ENCODE data around the gene TTBK2. TPM values are rescaled to one million over a fixed set of nuclear protein-coding genes. Genes with fewer than 3 reads are reported as not detected.
"Not testable (repeated sequence)": the region's sequence is repeated elsewhere in the genome, so short reads cannot be mapped to it uniquely, and the experiment has no call there.

TTBK2 gene
- total RNA-seq = 13.0 and 15.2 TPM in 2 replicates

- Histone ChIP-seq H3K4me2 (ENCODE audit: insufficient read depth, low read length) (peak within 1 kb of the TSS; percentile 99), H3K36me3 (ENCODE audit: insufficient read depth, low read length) (no peaks in the 10 kb centered on the region), H3K4me3 (ENCODE audit: insufficient read depth, low read length) (peak within 1 kb of the TSS; percentile 83), H3K4me1 (ENCODE audit: insufficient read depth, low read length) (peaks cover 12% of the 10 kb centered on the region), H2AFZ (ENCODE audit: low read length) (peak within 1 kb of the TSS; percentile 100), H3K27ac (ENCODE audit: low read depth, low read length) (peak within 1 kb of the TSS; percentile 47), H3K27me3 (ENCODE audit: insufficient read depth, low read length) (no peaks in the 10 kb centered on the region), H3K9me3 (ENCODE audit: low read depth, low read length) (no peaks in the 10 kb centered on the region), H4K20me1 (ENCODE audit: insufficient read depth, low read length) (no peaks in the 10 kb centered on the region), H3K79me2 (ENCODE audit: insufficient read depth, low read length) (peaks cover 22% of the 10 kb centered on the region)
- TF ChIP-seq, protein P1, sequence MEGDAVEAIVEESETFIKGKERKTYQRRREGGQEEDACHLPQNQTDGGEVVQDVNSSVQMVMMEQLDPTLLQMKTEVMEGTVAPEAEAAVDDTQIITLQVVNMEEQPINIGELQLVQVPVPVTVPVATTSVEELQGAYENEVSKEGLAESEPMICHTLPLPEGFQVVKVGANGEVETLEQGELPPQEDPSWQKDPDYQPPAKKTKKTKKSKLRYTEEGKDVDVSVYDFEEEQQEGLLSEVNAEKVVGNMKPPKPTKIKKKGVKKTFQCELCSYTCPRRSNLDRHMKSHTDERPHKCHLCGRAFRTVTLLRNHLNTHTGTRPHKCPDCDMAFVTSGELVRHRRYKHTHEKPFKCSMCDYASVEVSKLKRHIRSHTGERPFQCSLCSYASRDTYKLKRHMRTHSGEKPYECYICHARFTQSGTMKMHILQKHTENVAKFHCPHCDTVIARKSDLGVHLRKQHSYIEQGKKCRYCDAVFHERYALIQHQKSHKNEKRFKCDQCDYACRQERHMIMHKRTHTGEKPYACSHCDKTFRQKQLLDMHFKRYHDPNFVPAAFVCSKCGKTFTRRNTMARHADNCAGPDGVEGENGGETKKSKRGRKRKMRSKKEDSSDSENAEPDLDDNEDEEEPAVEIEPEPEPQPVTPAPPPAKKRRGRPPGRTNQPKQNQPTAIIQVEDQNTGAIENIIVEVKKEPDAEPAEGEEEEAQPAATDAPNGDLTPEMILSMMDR (IDR thresholded peaks at IDR 0.05; ENCODE audit: extremely low read depth, low read depth, low read length) = no peak
- peak; percentile 95 for DNase-seq (ENCODE audit: insufficient read length, low spot score, missing footprints)
These were observed at the start of gene TTBK2 for GRCh38 chr15:42920519-42921341. Gene TTBK2 (minus strand): TSS chr15:42920778. CDS start chr15:42878617, 42,161 bp downstream.

DNA sequence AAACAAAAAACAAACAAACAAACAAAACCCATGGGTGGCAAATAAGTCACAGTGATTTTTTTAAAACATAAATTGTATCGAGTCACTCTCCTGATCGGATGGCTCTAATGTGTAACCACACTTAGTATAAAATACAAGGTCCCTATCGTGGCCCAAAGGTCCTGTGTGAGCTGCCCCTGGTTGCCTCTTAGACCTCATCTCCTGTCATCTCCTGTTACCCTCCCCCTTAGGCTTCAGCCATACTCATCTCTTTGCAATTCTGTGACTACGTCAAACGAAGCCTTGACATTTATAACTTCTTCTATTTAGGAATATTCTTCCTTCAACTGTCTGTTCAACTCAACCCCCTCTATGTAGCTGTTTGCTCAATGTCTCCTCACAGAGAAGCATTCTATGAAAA lies 43.9 kb upstream of the TTBK2 start:
- Histone ChIP-seq H3K79me2 (ENCODE audit: insufficient read depth, low read length) (no peaks in the 10 kb centered on the region), H4K20me1 (ENCODE audit: insufficient read depth, low read length) (no peaks in the 10 kb centered on the region), H3K27me3 (ENCODE audit: insufficient read depth, low read length) (no peaks in the 10 kb centered on the region), H3K9me3 (ENCODE audit: low read depth, low read length) (no peaks in the 10 kb centered on the region), H2AFZ (ENCODE audit: low read length) (no peak overlapping the region), H3K36me3 (ENCODE audit: insufficient read depth, low read length) (peaks cover 52% of the 10 kb centered on the region), H3K4me2 (ENCODE audit: insufficient read depth, low read length) (no peak overlapping the region), H3K4me1 (ENCODE audit: insufficient read depth, low read length) (no peaks in the 10 kb centered on the region), H3K4me3 (ENCODE audit: insufficient read depth, low read length) (no peak overlapping the region), H3K27ac (ENCODE audit: low read depth, low read length) (no peak overlapping the region)
- TF ChIP-seq, protein P1 (IDR thresholded peaks at IDR 0.05; ENCODE audit: extremely low read depth, low read depth, low read length) = no peak
- DNase-seq (ENCODE audit: insufficient read length, low spot score, missing footprints) = no peak

- TF ChIP-seq, protein P1 (IDR thresholded peaks at IDR 0.05; ENCODE audit: extremely low read depth, low read depth, low read length) = no peak
- Histone ChIP-seq H3K4me1 (ENCODE audit: insufficient read depth, low read length) (peaks cover 12% of the 10 kb centered on the region), H4K20me1 (ENCODE audit: insufficient read depth, low read length) (no peaks in the 10 kb centered on the region), H3K4me2 (ENCODE audit: insufficient read depth, low read length) (no peak overlapping the region), H3K27ac (ENCODE audit: low read depth, low read length) (peak overlapping the region; percentile 77), H3K79me2 (ENCODE audit: insufficient read depth, low read length) (no peaks in the 10 kb centered on the region), H3K9me3 (ENCODE audit: low read depth, low read length) (peaks cover 4% of the 10 kb centered on the region), H3K4me3 (ENCODE audit: insufficient read depth, low read length) (no peak overlapping the region), H3K27me3 (ENCODE audit: insufficient read depth, low read length) (no peaks in the 10 kb centered on the region), H2AFZ (ENCODE audit: low read length) (no peak overlapping the region), H3K36me3 (ENCODE audit: insufficient read depth, low read length) (peaks cover 57% of the 10 kb centered on the region)
- peak; percentile 64 for DNase-seq (ENCODE audit: insufficient read length, low spot score, missing footprints)
These were observed 34.9 kb upstream of the TTBK2 start for GRCh38 chr15:42955518-42955917.

DNA sequence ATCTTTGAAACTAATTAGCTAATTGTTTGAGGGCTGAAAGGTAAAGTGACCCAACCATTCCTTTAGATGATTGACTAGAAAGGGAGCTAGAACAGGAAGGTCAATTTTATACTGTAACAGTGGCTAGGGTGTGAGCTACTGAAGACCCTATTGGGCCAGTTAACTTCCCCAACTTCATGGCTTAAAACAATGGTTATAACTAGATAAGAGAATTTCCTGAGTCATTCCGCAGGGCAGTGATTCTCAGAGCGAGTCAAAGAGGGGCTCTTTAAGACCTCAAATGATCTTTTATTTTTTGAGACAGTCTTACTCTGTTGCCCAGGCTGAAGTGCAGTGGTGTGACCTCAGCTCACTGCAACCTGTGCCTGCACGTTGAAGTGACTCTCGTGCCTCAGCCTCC lies 33.7 kb upstream of the TTBK2 start:
- no peaks in the 10 kb centered on the region for H3K27me3 ChIP-seq (ENCODE audit: insufficient read depth, low read length)
- H3K4me3 ChIP-seq (ENCODE audit: insufficient read depth, low read length) = no peak overlapping the region
- H4K20me1 ChIP-seq (ENCODE audit: insufficient read depth, low read length) = no peaks in the 10 kb centered on the region
- TF ChIP-seq, protein P1 (IDR thresholded peaks at IDR 0.05; ENCODE audit: extremely low read depth, low read depth, low read length) = no peak
- peaks cover 12% of the 10 kb centered on the region for H3K4me1 ChIP-seq (ENCODE audit: insufficient read depth, low read length)
- H3K27ac ChIP-seq (ENCODE audit: low read depth, low read length) = no peak overlapping the region
- no peak for DNase-seq (ENCODE audit: insufficient read length, low spot score, missing footprints)
- H3K9me3 ChIP-seq (ENCODE audit: low read depth, low read length) = peaks cover 4% of the 10 kb centered on the region
- peaks cover 53% of the 10 kb centered on the region for H3K36me3 ChIP-seq (ENCODE audit: insufficient read depth, low read length)
- H2AFZ ChIP-seq (ENCODE audit: low read length) = no peak overlapping the region
- no peaks in the 10 kb centered on the region for H3K79me2 ChIP-seq (ENCODE audit: insufficient read depth, low read length)
- no peak overlapping the region for H3K4me2 ChIP-seq (ENCODE audit: insufficient read depth, low read length)

DNA sequence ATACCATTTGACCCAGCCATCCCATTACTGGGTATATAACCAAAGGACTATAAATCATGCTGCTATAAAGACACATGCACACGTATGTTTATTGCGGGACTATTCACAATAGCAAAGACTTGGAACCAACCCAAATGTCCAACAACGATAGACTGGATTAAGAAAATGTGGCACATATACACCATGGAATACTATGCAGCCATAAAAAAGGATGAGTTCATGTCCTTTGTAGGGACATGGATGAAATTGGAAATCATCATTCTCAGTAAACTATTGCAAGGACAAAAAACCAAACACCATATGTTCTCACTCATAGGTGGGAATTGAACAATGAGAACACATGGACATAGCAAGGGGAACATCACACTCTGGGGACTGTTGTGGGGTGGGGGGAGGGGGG lies 28.3 kb upstream of the TTBK2 start:
- not testable (repeated sequence) for H4K20me1 ChIP-seq (ENCODE audit: insufficient read depth, low read length); DNase-seq (ENCODE audit: insufficient read length, low spot score, missing footprints); H3K9me3 ChIP-seq (ENCODE audit: low read depth, low read length); H3K79me2 ChIP-seq (ENCODE audit: insufficient read depth, low read length); H2AFZ ChIP-seq (ENCODE audit: low read length); H3K4me3 ChIP-seq (ENCODE audit: insufficient read depth, low read length); H3K4me1 ChIP-seq (ENCODE audit: insufficient read depth, low read length); H3K27ac ChIP-seq (ENCODE audit: low read depth, low read length); H3K27me3 ChIP-seq (ENCODE audit: insufficient read depth, low read length); H3K4me2 ChIP-seq (ENCODE audit: insufficient read depth, low read length)
- peaks cover 43% of the 10 kb centered on the region for H3K36me3 ChIP-seq (ENCODE audit: insufficient read depth, low read length)

All from osteoblast (primary cell).